GM12878 (cell line): ENCODE data around the gene NKX2-3. TPM values are rescaled to one million over a fixed set of nuclear protein-coding genes. Genes with fewer than 3 reads are reported as not detected.

ENCODE experiments used
- ATAC-seq: fragments of 200-7000 bp; cut with Tn5 transposase; 3 replicates; pipeline ENCODE4 v1.9.1; 2020; ENCODE audit warnings: mild to moderate bottlenecking, moderate library complexity
- BruUV-seq: library from RNA; stranded (reverse); fragments of 400-500 nt; replicated peaks from 2 replicates; lab custom pipeline; 2021; lab: Mats Ljungman, UMichigan
- CTCF ChIA-PET: fragments of 300-600 bp; sonication (Branson Sonifier 250); formaldehyde crosslinking; extraction: SDS; loops from one replicate; lab custom pipeline; 2021; ENCODE audit warnings: inconsistent platforms; lab: Yijun Ruan, JAX
- POLR2A ChIA-PET: fragments of 350-600 bp; formaldehyde crosslinking; extraction: SDS; loops from one replicate; lab custom pipeline; 2021; ENCODE audit warnings: inconsistent platforms; lab: Charles Lee
- RAD21 ChIA-PET: fragments of 300-600 bp; sonication (Branson Sonifier 250); formaldehyde crosslinking; loops from one replicate; lab custom pipeline; 2023; ENCODE audit warnings: antibody characterized with exemption; ENCODE audit not compliant: unreplicated experiment; lab: Charles Lee
- SMC1A ChIA-PET: fragments of 300-600 bp; sonication (Branson Sonifier 250); formaldehyde crosslinking; loops from one replicate; lab custom pipeline; 2023; ENCODE audit not compliant: unreplicated experiment, uncharacterized antibody; lab: Charles Lee
- DNase-seq: peaks from one replicate; pipeline ENCODE4 v3.0.0-alpha.2; 2011; ENCODE audit warnings: low read depth, low spot score
- FAIRE-seq: peaks from 3 replicates; lab custom pipeline; 2011; peaks lifted over from hg19 to GRCh38; lab: Jason Lieb, UNC
- H2AFZ ChIP-seq: 2 replicates; pipeline ENCODE4 v1.6.0; 2011; ENCODE audit warnings: low read depth, low read length, control low read depth; ENCODE audit not compliant: control insufficient read depth
- H3K27ac ChIP-seq: 2 replicates; pipeline ENCODE4 v1.5.1; 2011; ENCODE audit warnings: control low read depth; ENCODE audit not compliant: control insufficient read depth, insufficient read depth
- H3K27me3 ChIP-seq, 2 experiments: replicated peaks in 1 of 2; 2 replicates each; pipeline versions ENCODE4 v1.6.0 to v1.6.1; 2011; ENCODE audit warnings: low read length in 1 of 2; ENCODE audit not compliant: control insufficient read depth in 2 of 2, insufficient read depth in 2 of 2
- H3K36me3 ChIP-seq, 2 experiments: 2 replicates each; pipeline ENCODE4 v1.5.1; 2011; ENCODE audit warnings: low read length in 1 of 2; ENCODE audit not compliant: control insufficient read depth in 2 of 2, insufficient read depth in 2 of 2
- H3K4me1 ChIP-seq: 2 replicates; pipeline ENCODE4 v1.6.1; 2011; ENCODE audit warnings: mild to moderate bottlenecking, low read length, moderate library complexity, mixed read lengths; ENCODE audit not compliant: control insufficient read depth, insufficient read depth
- H3K4me2 ChIP-seq: 2 replicates; pipeline ENCODE4 v1.6.0; 2011; ENCODE audit warnings: control low read depth; ENCODE audit not compliant: control insufficient read depth, insufficient read depth
- H3K4me3 ChIP-seq: fragments of 200-600 bp; sonication (generic); 2 replicates; pipeline ENCODE4 v1.5.1; 2016
- H3K79me2 ChIP-seq: 2 replicates; pipeline ENCODE4 v1.6.0; 2011; ENCODE audit warnings: low read length; ENCODE audit not compliant: control insufficient read depth, insufficient read depth
- H3K9ac ChIP-seq: 2 replicates; pipeline ENCODE4 v1.8.0; 2011; ENCODE audit warnings: low read length, control low read depth, mixed read lengths; ENCODE audit not compliant: control insufficient read depth, insufficient read depth
- H3K9me3 ChIP-seq: replicated peaks from 3 replicates; pipeline ENCODE4 v1.5.1; 2011; ENCODE audit warnings: mild to moderate bottlenecking, low read length; ENCODE audit not compliant: control insufficient read depth, insufficient read depth
- H4K20me1 ChIP-seq: 2 replicates; pipeline ENCODE4 v1.6.0; 2011; ENCODE audit not compliant: control insufficient read depth, insufficient read depth
- BCL3 ChIP-seq: IDR thresholded peaks from 2 replicates; pipeline ENCODE4 v1.6.1; 2011; ENCODE audit warnings: borderline replicate concordance, low read depth, mild to moderate bottlenecking, moderate library complexity, low read length; ENCODE audit not compliant: insufficient read depth, poor library complexity, severe bottlenecking
- EED ChIP-seq: sonication (generic); IDR thresholded peaks from 2 replicates; pipeline ENCODE4 v1.6.1; 2016; ENCODE audit warnings: antibody characterized with exemption, low read depth
- FOXM1 ChIP-seq: IDR thresholded peaks from 2 replicates; pipeline ENCODE4 v1.6.1; 2012; ENCODE audit warnings: low read depth, mild to moderate bottlenecking, inconsistent platforms, low read length, moderate library complexity
- IKZF1 ChIP-seq: fragments of 450-650 bp; conservative IDR thresholded peaks from 2 replicates; pipeline ENCODE4 v1.6.1; 2017; ENCODE audit warnings: antibody characterized with exemption, mild to moderate bottlenecking
- MEF2B ChIP-seq: fragments of 450-650 bp; IDR thresholded peaks from 2 replicates; pipeline ENCODE4 v1.6.1; 2018; ENCODE audit warnings: mild to moderate bottlenecking, moderate library complexity; ENCODE audit not compliant: partially characterized antibody, poor library complexity, severe bottlenecking
- PAX5 ChIP-seq: IDR thresholded peaks from 2 replicates; pipeline ENCODE4 v1.6.1; 2011; ENCODE audit warnings: low read depth, low read length, borderline replicate concordance
- RAD51 ChIP-seq: fragments of 450-650 bp; IDR thresholded peaks from 2 replicates; pipeline ENCODE4 v1.6.1; 2016; ENCODE audit warnings: moderate library complexity, mild to moderate bottlenecking, inconsistent platforms
- RELB ChIP-seq: fragments of 450-650 bp; IDR thresholded peaks from 2 replicates; pipeline ENCODE4 v1.6.1; 2017; ENCODE audit warnings: low read depth, mild to moderate bottlenecking, moderate library complexity
- SMC3 ChIP-seq: IDR thresholded peaks from 2 replicates; pipeline ENCODE4 v1.6.1; 2011; ENCODE audit warnings: low read length, improper control_type of control experiment, borderline replicate concordance
- SP1 ChIP-seq: IDR thresholded peaks from one replicate; pipeline ENCODE4 v1.6.1; 2011; ENCODE audit warnings: low read depth, low read length
- ZBED1 ChIP-seq: IDR thresholded peaks from 2 replicates; pipeline ENCODE4 v1.6.1; 2016; ENCODE audit warnings: borderline replicate concordance
- in situ Hi-C: fragments of 300-500 bp; cut with MboI; formaldehyde crosslinking; loops from 9 replicates; pipeline ENCODE4 v1.14.3; 2018; ENCODE audit warnings: mixed read lengths
- intact Hi-C: fragments of 100-400 bp; cut with micrococcal nuclease; formaldehyde crosslinking; loops from one replicate; pipeline ENCODE4 v1.14.2; 2022; ENCODE audit not compliant: unreplicated experiment
- polyA plus RNA-seq, 11 experiments: library from polyadenylated mRNA; depleted of rRNA in 4 of 11; unstranded in 6 of 11; stranded (reverse) in 5 of 11; fragments of >200 nt; fragmentation: Nextera tagmentation in 4 of 11; fragmentation: Illumina TruSeq in 1 of 11; extraction: Ambion mirVana in 4 of 11; extraction: Trizol in 1 of 11; gene quantifications; 1 replicate in 1 of 11; 2 replicates in 10 of 11; pipeline versions ENCODE4 v1.2.1 to v1.2.3, GENCODE V29; 2011 to 2016; ENCODE audit warnings: inconsistent platforms in 2 of 11, missing spikeins in 2 of 11, low read depth in 1 of 11
- total RNA-seq, 4 experiments: library from RNA; depleted of rRNA in 3 of 4; stranded (reverse); fragments of >200 nt in 3 of 4; fragmentation: Illumina TruSeq in 1 of 4; extraction: Trizol in 1 of 4; gene quantifications; 2 replicates each; pipeline versions ENCODE4 v1.2.1 to v1.2.3, GENCODE V29; 2013 to 2021
- TF ChIP-seq, protein P1 (sequence below): fragments of 450-650 bp; formaldehyde crosslinking; IDR thresholded peaks from 2 replicates; pipeline ENCODE4 v1.5.0; 2022; ENCODE audit warnings: mild to moderate bottlenecking, missing genetic modification characterization
- TF ChIP-seq, protein P2 (sequence below): IDR thresholded peaks from 2 replicates; pipeline ENCODE4 v1.6.1; 2011; ENCODE audit warnings: mild to moderate bottlenecking, low read depth, low read length, moderate library complexity; ENCODE audit not compliant: insufficient replicate concordance

The NKX2-3 gene
- total and polyA plus RNA-seq, 10 of the 15 experiments (the other 5 are each of a cell fraction or from before 2014, with no cell fraction given) = not detected

GRCh38 chr10:99525897-99526296 lies 6.8 kb upstream of the NKX2-3 start:
- no TSS peak for BruUV-seq
- ChIA-PET RAD21 (no interaction called here), POLR2A (no interaction called here), CTCF (no interaction called here), SMC1A (no interaction called here)
- peaks cover 0 to 18% of the 10 kb centered on the region in 2 experiments for H3K27me3 ChIP-seq
- H3K36me3 ChIP-seq = no peaks in the 10 kb centered on the region
- H3K4me3 ChIP-seq = no peak overlapping the region
- H3K4me1 ChIP-seq = no peaks in the 10 kb centered on the region
- no peaks in the 10 kb centered on the region for H4K20me1 ChIP-seq
- no peak for TF ChIP-seq RELB
- no peak for TF ChIP-seq RAD51
- TF ChIP-seq EED = no peak
- no peak for TF ChIP-seq IKZF1
- TF ChIP-seq, protein P1, sequence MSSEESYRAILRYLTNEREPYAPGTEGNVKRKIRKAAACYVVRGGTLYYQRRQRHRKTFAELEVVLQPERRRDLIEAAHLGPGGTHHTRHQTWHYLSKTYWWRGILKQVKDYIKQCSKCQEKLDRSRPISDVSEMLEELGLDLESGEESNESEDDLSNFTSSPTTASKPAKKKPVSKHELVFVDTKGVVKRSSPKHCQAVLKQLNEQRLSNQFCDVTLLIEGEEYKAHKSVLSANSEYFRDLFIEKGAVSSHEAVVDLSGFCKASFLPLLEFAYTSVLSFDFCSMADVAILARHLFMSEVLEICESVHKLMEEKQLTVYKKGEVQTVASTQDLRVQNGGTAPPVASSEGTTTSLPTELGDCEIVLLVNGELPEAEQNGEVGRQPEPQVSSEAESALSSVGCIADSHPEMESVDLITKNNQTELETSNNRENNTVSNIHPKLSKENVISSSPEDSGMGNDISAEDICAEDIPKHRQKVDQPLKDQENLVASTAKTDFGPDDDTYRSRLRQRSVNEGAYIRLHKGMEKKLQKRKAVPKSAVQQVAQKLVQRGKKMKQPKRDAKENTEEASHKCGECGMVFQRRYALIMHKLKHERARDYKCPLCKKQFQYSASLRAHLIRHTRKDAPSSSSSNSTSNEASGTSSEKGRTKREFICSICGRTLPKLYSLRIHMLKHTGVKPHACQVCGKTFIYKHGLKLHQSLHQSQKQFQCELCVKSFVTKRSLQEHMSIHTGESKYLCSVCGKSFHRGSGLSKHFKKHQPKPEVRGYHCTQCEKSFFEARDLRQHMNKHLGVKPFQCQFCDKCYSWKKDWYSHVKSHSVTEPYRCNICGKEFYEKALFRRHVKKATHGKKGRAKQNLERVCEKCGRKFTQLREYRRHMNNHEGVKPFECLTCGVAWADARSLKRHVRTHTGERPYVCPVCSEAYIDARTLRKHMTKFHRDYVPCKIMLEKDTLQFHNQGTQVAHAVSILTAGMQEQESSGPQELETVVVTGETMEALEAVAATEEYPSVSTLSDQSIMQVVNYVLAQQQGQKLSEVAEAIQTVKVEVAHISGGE = no peak
- TF ChIP-seq FOXM1 = no peak
- TF ChIP-seq BCL3 = no peak
- TF ChIP-seq SP1 = no peak
- TF ChIP-seq, protein P2, sequence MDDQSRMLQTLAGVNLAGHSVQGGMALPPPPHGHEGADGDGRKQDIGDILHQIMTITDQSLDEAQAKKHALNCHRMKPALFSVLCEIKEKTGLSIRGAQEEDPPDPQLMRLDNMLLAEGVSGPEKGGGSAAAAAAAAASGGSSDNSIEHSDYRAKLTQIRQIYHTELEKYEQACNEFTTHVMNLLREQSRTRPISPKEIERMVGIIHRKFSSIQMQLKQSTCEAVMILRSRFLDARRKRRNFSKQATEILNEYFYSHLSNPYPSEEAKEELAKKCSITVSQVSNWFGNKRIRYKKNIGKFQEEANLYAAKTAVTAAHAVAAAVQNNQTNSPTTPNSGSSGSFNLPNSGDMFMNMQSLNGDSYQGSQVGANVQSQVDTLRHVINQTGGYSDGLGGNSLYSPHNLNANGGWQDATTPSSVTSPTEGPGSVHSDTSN = no peak
- TF ChIP-seq ZBED1 = no peak
- TF ChIP-seq MEF2B = no peak
- no peak for TF ChIP-seq SMC3
- TF ChIP-seq PAX5 = no peak
- no peak overlapping the region for H3K9ac ChIP-seq
- no peaks in the 10 kb centered on the region; the same call in 2 of the 3 replicates for H3K9me3 ChIP-seq
- ATAC-seq = no peak
- H3K27ac ChIP-seq = no peak overlapping the region
- intact Hi-C loops (no loop called here), in situ Hi-C loops (no loop called here)
- no peak overlapping the region for H3K4me2 ChIP-seq
- H2AFZ ChIP-seq = no peak overlapping the region
- no peak for DNase-seq
- H3K79me2 ChIP-seq = no peaks in the 10 kb centered on the region
- FAIRE-seq = no peak
